Measurements from ENCODE around the gene SPAG9.

Gene SPAG9

GRCh38 chr17:51056813-51057510, 63.7 kb downstream of the SPAG9 start:
- peak; percentile 55 to 66 (median 66) for TF ChIP-seq CTCF (IDR thresholded peaks at IDR 0.05; ENCODE audit: unreplicated experiment in 3 of 3)
- peaks cover 32% of the 10 kb centered on the region for H3K4me1 Mint-ChIP-seq
- H3K4me3 Mint-ChIP-seq: no peak overlapping the region
- H3K27ac Mint-ChIP-seq: peak overlapping the region; percentile 68 to 90 (median 83)
- no peaks in the 10 kb centered on the region for H3K36me3 Mint-ChIP-seq (ENCODE audit: low read depth)
- no peaks in the 10 kb centered on the region for H3K9me3 Mint-ChIP-seq
- peaks cover 3% of the 10 kb centered on the region for H3K27me3 Mint-ChIP-seq (ENCODE audit: low read depth)

GRCh38 chr17:51054748-51055147, 65.9 kb downstream of the SPAG9 start:
- no peak for TF ChIP-seq CTCF (IDR thresholded peaks at IDR 0.05; ENCODE audit: unreplicated experiment in 3 of 3)
- H3K4me1 Mint-ChIP-seq: peaks cover 29% of the 10 kb centered on the region
- no peak overlapping the region for H3K4me3 Mint-ChIP-seq
- no peak overlapping the region for H3K27ac Mint-ChIP-seq
- H3K9me3 Mint-ChIP-seq: no peaks in the 10 kb centered on the region
- no peaks in the 10 kb centered on the region for H3K36me3 Mint-ChIP-seq (ENCODE audit: low read depth)
- H3K27me3 Mint-ChIP-seq (ENCODE audit: low read depth): no peaks in the 10 kb centered on the region

GRCh38 chr17:51052235-51052634, 68.4 kb downstream of the SPAG9 start:
- Mint-ChIP-seq H3K4me1 (peaks cover 19% of the 10 kb centered on the region), H3K4me3 (no peak overlapping the region), H3K27ac (peak overlapping the region in 1 of 3 experiments; percentile 71), H3K36me3 (ENCODE audit: low read depth) (no peaks in the 10 kb centered on the region), H3K9me3 (no peaks in the 10 kb centered on the region), H3K27me3 (ENCODE audit: low read depth) (no peaks in the 10 kb centered on the region)
- no peak for TF ChIP-seq CTCF (IDR thresholded peaks at IDR 0.05; ENCODE audit: unreplicated experiment in 3 of 3)

GRCh38 chr17:51050291-51051033, 70.2 kb downstream of the SPAG9 start:
- TF ChIP-seq CTCF (IDR thresholded peaks at IDR 0.05; ENCODE audit: unreplicated experiment in 3 of 3): no peak
- Mint-ChIP-seq H3K4me3 (no peak overlapping the region), H3K27me3 (ENCODE audit: low read depth) (no peaks in the 10 kb centered on the region), H3K9me3 (no peaks in the 10 kb centered on the region), H3K4me1 (peaks cover 15% of the 10 kb centered on the region), H3K27ac (peak overlapping the region; percentile 46 to 92 (median 87)), H3K36me3 (ENCODE audit: low read depth) (no peaks in the 10 kb centered on the region)

GRCh38 chr17:51046514-51047384, 73.9 kb downstream of the SPAG9 start:
- Mint-ChIP-seq H3K9me3 (no peaks in the 10 kb centered on the region), H3K4me3 (no peak overlapping the region), H3K27me3 (ENCODE audit: low read depth) (no peaks in the 10 kb centered on the region), H3K27ac (no peak overlapping the region), H3K36me3 (ENCODE audit: low read depth) (no peaks in the 10 kb centered on the region), H3K4me1 (peaks cover 20% of the 10 kb centered on the region)
- TF ChIP-seq CTCF (IDR thresholded peaks at IDR 0.05; ENCODE audit: unreplicated experiment in 3 of 3): no peak

Data from nephron (organoid).